Colon (tissue), 2 donors: Measurements from ENCODE around the gene CALU.

Experiments used
- FAIRE-seq: peaks from 2 replicates; lab custom pipeline; 2012; peaks lifted over from hg19 to GRCh38; lab: Jason Lieb, UNC
- donor health status: control.
- donor health status: control.

Gene CALU

DNA sequence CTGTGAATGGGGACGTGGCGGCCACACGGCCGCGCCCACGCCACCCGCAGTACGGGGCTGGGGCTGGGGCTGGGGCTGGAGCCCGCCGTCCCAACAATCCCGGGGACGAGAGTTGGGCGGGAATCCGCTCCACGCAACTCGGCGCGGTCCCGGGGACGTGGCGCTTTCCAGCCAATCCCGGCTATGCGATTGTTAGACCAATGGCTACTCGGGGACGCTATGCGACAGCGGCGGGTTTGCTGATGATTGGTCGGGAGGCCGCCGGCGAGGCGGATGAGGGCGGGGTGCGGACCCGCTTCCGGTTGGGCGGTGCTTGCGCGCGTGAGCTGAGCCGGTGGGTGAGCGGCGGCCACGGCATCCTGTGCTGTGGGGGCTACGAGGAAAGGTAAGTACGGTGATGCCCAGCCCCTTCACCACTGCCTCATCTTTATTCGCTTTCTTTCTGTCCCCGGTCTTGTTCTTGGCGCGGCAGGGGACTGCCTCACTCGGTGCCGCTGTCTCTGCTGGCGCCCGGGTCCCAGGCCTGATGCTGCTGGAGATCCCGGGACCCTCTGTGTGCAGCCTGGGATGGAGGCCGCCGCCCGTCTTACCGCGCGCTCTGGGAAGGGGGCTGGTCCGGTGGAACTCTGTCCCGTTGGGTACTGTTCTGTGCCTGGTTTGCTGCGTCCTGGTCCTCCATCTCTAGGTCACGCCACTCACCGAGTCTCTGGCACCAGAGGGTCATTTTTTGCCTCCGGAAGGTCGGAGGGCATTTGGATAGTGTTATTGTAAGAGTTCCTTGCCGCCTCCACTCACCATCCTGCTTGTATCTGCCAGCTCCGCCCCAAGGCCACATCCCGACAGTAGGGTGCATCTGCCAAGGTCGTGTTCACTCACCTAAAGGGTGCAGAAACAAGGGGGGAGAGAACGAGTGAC is at the start of gene CALU:
CALU (plus strand) TSS at position 312 of the 915 bp plus-strand sequence. CDS start 9,225 bp downstream, outside the sequence.
- FAIRE-seq: no peak

DNA sequence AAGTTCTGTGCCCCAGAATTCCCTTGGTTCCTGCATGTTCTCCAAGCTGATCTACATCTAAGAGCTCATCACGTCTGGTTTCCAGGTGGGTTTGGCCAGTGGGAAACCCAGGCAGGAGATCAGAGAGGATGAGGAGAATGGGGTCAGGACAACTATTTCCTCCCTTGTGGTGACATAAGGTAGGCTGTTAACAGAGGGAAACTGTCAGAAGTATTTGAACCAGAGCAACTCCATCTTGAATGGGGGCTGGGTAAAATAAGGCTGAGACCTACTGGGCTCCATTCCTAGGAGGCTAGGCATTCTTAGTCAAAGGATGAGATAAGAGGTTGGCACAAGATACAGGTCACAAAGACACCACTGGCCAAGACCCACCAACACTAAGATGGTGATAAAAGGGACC is 47.9 kb upstream of the CALU start:
- FAIRE-seq: no peak

DNA sequence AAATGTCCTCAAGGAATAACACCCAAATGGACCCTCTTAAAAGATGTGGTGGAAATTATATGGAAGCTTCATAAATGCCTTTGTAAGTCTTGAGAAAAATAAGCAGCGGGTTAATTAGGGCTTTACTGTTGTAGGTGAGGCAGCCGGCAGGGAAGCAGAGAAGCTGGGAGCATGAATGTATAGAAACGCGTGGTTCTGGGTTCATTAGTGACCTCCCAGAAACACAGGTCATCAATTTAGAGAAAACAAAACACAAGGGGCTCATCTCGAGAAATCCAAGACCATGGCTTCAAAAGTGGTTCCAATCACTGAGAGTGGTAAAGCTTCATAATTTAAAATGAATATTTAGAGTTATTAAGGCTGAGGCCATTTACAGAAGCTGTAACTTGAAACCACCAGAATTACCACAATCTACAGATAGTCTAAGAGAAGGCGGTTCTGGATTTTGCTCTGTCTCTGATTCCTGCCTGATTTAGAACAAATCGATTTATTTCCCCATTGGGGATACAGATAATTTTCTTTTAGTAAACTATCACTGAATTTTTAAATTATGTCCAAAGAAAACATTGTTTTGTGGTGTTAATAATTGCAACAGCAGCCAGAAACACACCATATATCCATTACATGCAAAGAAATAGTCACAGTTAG is 46.4 kb upstream of the CALU start:
- FAIRE-seq: no peak

DNA sequence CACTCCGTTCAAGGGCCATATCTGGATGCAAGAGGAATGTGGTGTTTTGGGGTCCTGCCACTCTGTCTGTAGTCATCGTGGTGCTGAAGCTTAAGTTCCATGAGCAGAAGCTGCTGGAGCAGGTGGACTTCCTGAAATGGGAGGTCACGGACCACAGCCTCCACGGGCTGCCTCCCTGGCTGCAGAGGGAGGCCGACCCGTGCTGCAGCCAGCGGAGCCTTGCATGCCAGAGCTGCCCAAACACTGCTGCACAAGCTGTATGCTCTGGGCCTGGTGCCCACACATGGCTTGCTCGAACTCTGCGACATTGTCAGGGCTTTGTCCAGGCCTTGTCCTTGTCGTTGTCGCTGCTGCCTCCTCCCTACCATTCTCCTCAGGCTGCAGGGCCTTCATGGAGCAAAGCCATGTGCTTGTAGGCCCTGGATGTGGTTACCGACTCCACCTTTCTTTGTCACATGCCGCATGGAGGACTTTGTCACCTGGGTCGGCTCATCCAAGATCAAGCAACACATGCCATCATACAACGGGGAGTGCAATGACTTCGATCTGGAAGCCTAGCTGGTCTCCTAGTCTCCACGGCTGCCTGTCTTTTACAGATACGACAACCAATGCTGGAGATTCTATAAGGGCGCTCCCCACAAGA is 45.7 kb upstream of the CALU start:
- FAIRE-seq: no peak

DNA sequence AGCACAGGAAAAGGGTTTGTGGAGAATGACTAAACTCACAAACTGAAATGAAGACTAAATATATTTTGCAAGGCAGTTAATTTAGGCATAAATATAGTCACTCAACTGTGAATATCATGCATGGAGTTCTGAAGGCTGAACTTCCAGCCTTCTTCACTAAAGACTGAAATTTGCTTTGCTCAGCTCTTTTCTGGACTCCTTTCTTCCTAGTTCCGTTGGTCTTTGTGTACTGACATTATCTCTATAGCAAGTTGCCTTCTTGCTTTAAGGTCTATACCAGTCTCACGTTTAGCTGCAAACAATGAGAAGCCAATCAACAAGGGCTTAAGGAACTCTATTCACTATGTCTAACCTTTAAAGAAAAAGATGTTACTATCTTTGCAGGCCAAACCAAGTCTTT is 44.4 kb upstream of the CALU start:
- FAIRE-seq: no peak

DNA sequence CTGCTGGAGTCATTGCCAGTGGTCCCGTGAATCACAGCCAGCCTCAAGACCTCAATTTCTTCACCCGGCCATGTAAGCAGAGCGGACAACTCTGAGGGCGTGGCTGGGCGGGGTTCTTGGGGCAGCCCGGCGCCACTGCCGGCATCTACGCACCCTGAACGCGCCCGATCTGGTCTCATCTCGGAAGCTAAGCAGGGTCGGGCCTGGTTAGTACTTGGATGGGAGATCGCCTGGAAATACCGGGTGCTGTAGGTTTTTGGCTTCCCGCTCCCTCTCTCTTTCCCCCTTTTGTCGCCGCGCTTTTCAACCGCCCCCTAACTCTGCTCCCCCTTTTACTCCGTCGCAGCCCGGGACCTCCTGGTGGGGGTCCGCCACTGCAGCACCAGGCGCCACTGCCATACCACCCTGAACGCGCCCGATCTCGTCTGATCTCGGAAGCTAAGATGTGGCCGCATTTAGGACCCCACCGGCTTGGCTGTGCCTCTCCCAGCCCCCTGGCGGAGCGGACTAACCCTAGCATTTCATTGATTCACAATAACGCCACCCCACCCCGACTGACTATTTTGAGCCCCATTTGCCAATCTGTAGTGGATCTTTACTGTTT is 41.8 kb upstream of the CALU start:
- no peak for FAIRE-seq

DNA sequence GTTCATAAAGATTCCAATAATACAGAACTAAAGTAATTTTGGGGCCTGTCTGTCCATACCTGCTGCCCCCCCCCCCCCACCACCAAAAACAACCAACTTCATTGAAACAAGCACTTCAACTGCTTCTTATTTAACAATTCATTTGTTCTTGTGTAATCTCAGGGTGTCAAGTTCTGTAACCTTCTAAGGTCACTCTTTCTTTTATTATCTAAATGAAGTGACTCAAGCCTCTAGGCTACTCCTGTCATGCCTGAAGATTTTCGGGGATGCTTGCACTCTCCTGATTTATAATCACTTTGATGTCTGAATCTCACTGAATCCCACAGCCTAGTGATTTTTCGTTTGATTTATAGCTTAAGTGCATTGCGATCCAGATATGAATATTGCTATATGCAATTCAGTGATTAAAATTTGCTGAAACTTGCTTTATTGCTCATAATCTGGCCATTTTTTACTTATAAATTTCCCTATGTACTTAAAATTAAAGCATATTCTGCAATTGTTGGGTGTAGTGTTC is 39.9 kb upstream of the CALU start:
- FAIRE-seq: no peak

DNA sequence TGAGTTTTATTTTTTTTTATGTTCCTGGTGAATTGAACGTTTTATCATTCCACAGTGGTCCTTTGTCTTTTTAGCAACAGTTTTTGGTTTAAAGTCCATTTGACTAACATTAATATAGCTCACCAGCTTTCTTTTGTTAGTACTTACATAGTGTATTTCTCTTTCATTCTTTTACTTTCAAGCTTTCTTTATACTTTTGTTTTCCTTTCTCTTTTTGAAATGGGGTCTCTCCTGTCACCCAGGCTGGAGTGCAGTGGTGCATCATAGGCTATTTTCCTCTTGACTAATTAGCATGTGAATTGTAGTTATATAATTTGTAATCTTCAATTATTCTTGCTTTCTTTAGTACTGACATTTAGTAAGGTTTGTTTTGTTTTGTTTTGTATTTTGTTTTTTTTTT is 39.3 kb upstream of the CALU start:
- FAIRE-seq: no peak

DNA sequence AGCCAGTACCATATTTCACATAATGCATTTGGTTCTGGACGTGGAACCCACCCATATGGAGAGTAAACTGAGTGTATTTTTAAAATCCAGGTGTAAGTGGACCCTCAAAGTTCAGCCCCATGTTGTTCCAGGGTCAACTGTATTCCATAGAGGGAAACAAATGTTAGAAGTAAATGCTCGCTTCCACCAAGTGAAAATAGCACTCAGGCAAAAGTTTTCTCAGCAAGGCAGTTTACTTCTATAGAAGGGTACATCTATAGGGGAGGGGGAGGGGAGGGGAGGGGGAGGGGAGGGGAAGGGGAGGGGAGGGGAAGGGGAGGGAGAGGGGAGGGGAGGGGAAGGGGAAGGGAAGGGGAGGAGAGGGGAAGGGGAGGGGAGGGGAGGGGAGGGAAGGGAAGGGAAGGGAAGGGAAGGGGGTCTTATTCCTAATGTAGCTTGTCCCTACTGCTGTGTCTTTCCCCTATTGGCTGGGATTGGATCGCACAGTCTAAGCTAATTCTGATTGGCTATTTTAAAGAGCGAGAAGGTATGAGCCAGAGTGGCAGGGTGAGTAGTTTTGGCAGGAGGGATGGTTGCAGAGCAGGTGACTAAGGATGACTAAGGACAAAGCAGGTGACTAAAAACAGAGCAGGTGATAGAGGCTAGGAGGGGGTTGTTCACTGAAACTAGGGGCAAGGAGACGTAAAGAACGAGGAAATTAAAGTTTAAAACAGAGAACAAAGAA is 37.9 kb upstream of the CALU start:
- FAIRE-seq: no peak

DNA sequence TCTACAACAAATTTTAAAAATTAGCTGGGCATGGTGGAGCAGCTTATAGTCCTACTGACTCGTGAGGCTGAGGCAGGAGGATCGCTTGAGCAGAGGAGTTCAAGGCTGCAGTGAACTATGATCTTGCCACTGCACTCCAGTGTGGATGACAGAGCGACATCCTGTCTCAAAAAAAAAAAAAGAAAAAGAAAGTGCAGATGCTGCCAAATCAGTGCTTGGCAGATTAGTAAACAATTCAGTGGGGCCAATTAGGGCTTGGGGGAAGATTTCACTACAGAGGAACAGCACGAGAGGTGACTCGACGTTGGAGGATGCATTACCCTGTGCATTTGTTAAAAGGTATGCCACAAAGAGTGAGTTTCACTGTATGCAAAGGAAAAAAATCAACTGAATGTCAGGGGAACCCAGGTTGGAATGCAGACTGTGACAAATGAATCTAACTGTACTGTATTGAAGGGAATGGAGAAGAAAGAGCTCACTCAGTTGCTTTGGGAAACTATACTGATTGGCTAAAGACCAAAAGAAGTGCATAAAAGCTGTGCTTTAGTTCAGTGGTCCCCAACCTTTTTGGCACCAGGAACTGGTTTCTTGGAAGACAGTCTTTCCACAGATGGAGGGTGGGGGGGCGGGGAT is 35.4 kb upstream of the CALU start:
- no peak for FAIRE-seq

DNA sequence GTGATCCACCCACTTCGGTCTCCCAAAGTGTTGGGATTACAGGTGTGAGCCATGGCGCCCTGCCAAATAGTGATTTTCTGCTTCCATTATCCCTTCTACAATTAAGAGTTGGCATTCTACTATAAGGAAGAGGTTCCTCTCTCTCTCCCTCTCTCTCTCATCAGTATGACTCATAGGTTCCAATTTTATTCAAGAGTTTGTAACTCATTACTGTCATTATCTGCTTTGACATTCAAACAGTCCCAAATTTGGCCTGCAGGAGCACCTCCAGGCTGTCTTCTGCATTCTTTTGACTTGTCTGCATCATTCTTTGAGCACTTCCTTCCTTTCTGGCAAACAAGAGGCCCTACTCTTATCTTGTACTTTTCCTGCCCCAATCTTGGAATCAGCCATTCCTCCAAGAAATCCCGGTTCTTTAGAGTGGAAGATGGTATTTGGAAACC is 33.2 kb upstream of the CALU start:
- no peak for FAIRE-seq

DNA sequence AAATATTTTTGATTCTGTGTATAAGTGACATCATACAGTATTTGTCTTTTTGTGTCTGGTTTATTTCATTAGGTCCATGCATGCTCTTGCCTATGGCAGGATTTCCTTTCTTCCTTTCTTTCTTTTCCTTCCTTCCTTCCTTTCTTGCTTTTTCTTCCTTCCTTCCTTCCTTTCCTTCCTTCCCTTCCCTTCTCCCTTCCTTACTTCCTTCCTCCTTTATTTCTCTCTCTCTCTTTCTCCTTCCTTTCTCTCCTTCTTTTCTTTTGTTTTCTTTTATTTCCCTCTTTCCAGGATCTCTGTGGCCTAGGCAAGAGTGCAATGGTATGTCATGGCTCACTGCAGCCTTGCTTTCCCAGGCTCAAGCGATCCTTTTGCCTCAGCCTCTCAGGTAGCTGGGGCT is 31.4 kb upstream of the CALU start:
- no peak for FAIRE-seq

DNA sequence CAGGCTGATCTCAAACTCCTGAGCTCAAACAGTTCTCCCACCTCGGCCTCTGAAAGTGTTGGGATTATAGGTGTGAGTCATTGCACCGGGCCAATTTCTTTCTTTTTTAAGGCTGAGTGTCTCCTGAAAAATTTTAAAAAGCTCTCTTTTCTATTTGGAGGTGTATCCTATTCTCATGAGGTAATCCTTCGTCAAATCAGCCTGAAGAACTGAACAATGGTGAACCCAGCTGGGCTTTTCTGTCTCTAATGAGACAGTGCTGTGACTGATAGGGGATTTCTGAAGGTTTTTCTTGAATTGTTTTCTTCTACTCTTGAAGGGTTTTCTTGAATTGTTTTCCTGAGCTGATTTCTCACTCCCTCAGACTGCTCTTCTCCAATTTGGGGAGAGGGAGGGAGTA is 30.9 kb upstream of the CALU start:
- FAIRE-seq: no peak

DNA sequence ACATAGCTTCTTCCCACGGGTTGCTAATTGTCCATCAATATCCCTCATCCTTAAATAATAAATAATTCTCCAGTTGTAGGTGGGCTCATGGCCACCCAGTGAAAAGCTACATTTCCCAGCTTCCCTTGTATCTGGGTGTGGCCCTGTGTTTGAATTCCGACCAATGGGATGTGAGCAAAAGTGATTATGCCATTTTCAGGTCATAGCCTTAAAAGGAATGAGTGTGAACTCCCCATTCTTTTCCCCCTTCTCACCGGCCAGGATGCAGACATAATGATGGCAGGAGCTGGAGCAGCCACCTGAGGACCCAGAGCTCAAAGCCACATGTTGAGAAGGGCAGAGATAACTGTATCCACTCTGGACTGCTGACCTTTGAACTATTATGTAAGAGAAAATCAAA is 30.3 kb upstream of the CALU start:
- FAIRE-seq: no peak

DNA sequence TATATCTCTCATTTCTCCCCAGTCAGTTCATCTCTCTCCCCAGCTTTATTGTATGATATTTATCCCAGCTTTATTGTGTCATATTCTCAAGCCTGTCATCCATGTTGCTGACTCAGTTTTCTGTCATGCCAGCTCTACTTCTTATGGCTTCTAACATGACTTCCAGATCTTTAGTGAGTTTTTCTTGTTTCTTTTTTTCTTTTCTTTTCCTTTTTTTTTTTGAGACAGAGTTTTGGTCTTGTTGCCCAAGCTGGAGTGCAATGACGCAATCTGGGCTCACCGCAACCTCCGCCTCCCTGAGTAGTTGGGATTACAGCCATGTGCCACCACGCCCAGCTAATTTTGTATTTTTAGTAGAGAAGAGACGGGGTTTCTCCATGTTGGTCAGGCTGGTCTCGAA is 28.7 kb upstream of the CALU start:
- FAIRE-seq: no peak

DNA sequence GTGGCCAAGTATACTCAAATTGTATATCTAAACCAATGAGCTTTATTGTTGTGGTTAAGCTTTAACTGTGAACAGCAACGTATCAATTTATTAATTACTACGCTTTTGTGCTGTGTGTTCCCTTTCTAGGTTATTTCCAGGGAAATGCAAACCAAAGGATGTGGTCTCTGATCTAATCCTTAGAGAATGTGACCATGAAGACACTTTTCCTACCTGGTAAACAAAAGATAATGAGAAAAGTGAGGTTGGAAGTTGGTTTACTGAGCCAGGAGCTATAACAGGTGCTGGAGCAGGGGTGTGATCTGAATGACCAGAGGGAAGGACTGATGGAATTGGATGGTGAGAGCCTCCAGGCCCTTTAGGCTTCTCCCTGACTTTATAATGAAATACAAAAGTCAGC is 25.4 kb upstream of the CALU start:
- no peak for FAIRE-seq

DNA sequence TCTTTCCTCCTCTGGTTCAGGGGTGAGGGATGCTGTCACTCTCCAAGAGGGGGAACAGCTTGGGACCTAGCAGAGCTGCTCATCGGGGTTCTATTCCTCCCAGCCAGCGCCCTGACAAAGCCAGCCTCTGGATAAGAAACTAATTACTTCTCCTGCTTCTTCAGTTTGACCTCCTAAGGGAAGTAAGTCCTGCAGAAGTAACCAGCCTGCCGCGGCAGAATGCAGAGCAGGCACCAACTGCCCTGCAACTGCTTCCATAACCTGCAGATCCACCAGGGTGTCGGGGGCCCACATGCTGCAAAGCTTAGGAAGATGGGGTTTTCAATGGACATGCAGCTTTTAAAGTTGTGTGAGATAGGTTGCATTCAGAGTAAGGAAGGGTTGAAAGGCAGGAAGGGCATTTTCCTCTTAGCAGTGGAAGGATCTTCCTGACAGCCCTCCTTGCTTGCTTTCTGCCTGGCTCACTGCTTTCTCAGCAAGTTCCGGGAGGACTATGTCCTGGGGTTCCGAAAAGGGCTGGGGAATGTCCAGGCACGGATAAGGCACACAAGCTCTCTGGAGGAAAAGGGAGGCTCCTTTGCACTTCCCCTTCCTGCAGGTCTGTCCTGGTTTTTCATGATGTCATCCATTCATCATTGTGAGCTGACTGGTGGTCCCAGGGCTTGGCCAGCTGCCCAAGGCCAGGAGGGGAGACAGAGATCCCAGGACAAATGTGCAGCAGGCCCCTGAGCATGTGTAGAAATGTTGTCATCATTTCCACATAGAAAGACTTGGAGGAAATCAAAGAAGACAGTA is 24.3 kb upstream of the CALU start:
- FAIRE-seq: no peak

DNA sequence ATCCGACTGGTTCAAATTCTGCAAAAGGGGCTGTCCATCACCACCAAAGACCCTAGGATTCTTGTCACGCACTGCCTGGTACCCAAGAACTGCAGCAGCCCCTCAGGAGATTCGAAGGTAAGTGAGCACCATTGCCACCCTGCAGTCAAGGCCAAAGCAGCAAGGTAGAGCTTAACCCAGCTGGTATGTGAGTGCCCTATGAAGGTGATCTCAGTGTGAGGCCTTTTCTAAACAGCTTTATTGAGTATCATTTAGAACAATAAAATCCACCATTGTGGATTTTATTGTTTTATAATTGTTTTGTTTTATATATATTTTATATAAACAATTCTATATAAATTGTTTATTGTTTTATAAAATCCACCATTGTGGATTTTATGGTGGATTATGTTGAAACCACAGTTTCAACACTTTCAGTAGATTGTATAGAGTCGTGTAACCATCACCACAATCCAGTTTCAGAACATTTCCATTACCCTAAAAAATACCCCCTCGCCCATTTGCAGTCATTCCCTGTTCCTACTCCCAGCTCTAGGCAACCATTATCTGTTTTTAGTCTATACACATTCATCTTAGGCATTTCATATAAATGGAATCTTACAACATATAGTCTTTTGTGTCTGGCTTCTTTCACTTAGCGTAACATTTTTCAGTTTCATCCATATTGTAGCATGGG is 20.1 kb upstream of the CALU start:
- no peak for FAIRE-seq

DNA sequence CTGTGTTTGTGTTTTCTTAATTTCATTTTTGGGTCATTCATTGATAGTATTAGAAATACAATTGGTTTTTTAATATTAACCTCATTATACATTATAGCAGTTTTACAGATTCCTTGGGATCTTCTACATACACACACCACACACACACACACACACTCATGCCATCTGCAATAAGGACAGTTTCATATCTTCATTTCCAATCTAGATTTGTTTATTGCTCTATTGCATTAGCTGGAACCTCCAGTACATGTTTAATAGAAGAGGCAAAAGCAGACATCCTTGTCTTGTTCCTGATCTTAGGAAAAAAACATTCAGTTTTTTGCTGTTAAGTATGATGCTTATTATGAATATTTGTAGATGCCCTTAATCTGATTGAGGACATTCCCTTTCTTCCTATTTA is 17.8 kb upstream of the CALU start:
- no peak for FAIRE-seq

DNA sequence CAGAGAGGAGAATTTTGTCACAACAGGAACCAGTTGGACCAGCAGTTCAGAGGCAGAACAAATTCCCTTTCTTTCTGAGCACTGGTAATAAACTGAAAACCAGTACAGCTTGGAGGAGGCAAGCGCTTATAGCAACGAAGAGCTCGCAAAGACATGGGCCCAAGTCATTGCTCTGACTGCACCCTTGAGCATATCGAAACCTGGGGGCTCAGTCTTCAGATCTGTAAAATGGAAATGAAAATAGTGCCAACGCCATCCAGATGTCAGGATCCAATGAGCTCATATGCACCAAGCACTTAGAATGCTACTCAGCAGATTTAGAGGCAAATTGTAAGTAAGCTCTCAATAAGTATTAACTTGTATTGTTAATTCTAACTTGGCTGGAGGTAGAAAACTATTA is 14.4 kb upstream of the CALU start:
- no peak for FAIRE-seq
